ENCODE measurements around the gene SIRT3.

SIRT3 gene

DNA sequence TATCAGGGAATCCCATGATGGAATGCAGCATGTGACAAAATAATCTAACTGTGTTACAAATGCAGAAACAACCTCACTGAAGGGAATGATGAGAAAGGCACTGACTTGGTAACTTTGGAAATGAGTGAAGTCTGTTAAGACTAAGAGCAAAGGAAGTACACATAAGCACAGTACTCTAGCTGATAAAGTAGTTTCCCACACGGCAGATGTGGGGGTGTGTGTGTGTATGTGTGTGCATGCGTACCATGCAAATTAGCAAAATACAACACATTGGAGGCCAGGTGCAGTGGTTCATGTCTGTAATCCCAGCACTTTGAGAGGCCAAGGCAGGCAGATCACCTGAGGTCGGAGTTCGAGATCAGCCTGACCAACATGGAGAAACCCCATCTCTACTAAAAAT lies 25.5 kb upstream of the SIRT3 start:
- Histone ChIP-seq H3K27me3 (ENCODE audit: insufficient read depth, low read length, poor library complexity, severe bottlenecking) (no peaks in the 10 kb centered on the region), H3K9ac (ENCODE audit: low read depth, low read length, poor library complexity, severe bottlenecking) (no peak overlapping the region), H3K4me1 (ENCODE audit: insufficient read depth, low read length, poor library complexity, severe bottlenecking) (no peaks in the 10 kb centered on the region), H3K79me2 (ENCODE audit: insufficient read depth, low read length) (no peaks in the 10 kb centered on the region), H3K4me3 (ENCODE audit: low read length, poor library complexity, severe bottlenecking) (no peak overlapping the region), H3K4me2 (ENCODE audit: low read depth, low read length, poor library complexity, severe bottlenecking) (no peak overlapping the region), H3F3A (ENCODE audit: low read depth) (peaks cover 2% of the 10 kb centered on the region; the same call in 1 of the 2 replicates), H4K20me1 (ENCODE audit: insufficient read depth, low read length, poor library complexity, severe bottlenecking) (no peaks in the 10 kb centered on the region), H2AFZ (ENCODE audit: low read length) (no peak overlapping the region), H3K9me2 (replicated peaks; ENCODE audit: low read depth, low read length) (no peaks in the 10 kb centered on the region), H3K36me3 (ENCODE audit: insufficient read depth, low read length) (no peaks in the 10 kb centered on the region), H3K9me3 (ENCODE audit: insufficient read depth, low read depth, low read length) (no peaks in the 10 kb centered on the region)
- TF ChIP-seq, protein P1, sequence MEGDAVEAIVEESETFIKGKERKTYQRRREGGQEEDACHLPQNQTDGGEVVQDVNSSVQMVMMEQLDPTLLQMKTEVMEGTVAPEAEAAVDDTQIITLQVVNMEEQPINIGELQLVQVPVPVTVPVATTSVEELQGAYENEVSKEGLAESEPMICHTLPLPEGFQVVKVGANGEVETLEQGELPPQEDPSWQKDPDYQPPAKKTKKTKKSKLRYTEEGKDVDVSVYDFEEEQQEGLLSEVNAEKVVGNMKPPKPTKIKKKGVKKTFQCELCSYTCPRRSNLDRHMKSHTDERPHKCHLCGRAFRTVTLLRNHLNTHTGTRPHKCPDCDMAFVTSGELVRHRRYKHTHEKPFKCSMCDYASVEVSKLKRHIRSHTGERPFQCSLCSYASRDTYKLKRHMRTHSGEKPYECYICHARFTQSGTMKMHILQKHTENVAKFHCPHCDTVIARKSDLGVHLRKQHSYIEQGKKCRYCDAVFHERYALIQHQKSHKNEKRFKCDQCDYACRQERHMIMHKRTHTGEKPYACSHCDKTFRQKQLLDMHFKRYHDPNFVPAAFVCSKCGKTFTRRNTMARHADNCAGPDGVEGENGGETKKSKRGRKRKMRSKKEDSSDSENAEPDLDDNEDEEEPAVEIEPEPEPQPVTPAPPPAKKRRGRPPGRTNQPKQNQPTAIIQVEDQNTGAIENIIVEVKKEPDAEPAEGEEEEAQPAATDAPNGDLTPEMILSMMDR (conservative IDR thresholded peaks at IDR 0.05; ENCODE audit: low read length) = no peak
- TF ChIP-seq EZH2phosphoT487 (IDR thresholded peaks at IDR 0.05; ENCODE audit: borderline replicate concordance) = no peak

- no peaks in the 10 kb centered on the region for H3K27me3 ChIP-seq (ENCODE audit: insufficient read depth, low read length, poor library complexity, severe bottlenecking)
- TF ChIP-seq, protein P1 (conservative IDR thresholded peaks at IDR 0.05; ENCODE audit: low read length) = no peak
- TF ChIP-seq EZH2phosphoT487 (IDR thresholded peaks at IDR 0.05; ENCODE audit: borderline replicate concordance) = no peak
- H3F3A ChIP-seq (ENCODE audit: low read depth) = no peaks in the 10 kb centered on the region
- no peak overlapping the region for H2AFZ ChIP-seq (ENCODE audit: low read length)
- H3K79me2 ChIP-seq (ENCODE audit: insufficient read depth, low read length) = no peaks in the 10 kb centered on the region
- H3K4me2 ChIP-seq (ENCODE audit: low read depth, low read length, poor library complexity, severe bottlenecking) = no peak overlapping the region
- H4K20me1 ChIP-seq (ENCODE audit: insufficient read depth, low read length, poor library complexity, severe bottlenecking) = no peaks in the 10 kb centered on the region
- no peaks in the 10 kb centered on the region for H3K36me3 ChIP-seq (ENCODE audit: insufficient read depth, low read length)
- H3K9me3 ChIP-seq (ENCODE audit: insufficient read depth, low read depth, low read length) = no peaks in the 10 kb centered on the region
- no peak overlapping the region for H3K9ac ChIP-seq (ENCODE audit: low read depth, low read length, poor library complexity, severe bottlenecking)
- H3K4me3 ChIP-seq (ENCODE audit: low read length, poor library complexity, severe bottlenecking) = no peak overlapping the region
- H3K4me1 ChIP-seq (ENCODE audit: insufficient read depth, low read length, poor library complexity, severe bottlenecking) = no peaks in the 10 kb centered on the region
- H3K9me2 ChIP-seq (replicated peaks; ENCODE audit: low read depth, low read length) = no peaks in the 10 kb centered on the region
These were observed 23.3 kb upstream of the SIRT3 start for GRCh38 chr11:259413-259812.

DNA sequence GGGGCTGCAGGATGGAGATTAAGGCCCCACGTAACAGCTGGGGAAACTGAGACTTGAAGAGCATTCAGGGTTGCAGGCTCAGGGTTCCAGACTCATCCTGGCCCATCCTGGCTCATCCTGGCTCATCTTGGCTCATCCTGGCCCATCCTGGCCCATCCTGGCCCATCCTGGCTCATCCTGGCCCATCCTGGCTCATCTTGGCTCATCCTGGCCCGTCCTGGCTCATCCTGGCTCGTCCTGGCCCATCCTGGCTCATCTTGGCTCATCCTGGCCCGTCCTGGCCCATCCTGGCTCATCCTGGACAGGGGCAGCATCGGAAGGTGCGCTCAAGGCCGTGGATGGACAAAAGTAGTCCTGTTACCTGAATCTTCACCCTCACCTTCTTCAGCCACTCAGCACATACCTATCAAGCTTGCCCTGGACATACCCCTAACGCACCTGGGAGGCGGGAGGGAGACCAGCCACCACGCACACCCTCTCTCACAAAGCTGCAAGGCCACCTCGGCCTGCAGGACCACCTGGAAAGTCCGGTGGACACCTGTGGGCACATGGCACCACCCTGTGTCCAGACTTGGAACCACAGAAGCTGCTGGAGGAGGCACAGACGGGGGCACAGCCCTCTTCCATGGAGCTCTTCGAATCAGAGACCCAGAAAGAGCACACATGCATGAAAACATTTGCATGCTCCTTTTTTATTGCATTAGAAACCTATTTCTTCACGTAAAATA lies 21.8 kb upstream of the SIRT3 start:
- H3K9me2 ChIP-seq (replicated peaks; ENCODE audit: low read depth, low read length) = no peaks in the 10 kb centered on the region
- no peak overlapping the region for H3K4me2 ChIP-seq (ENCODE audit: low read depth, low read length, poor library complexity, severe bottlenecking)
- TF ChIP-seq, protein P1 (conservative IDR thresholded peaks at IDR 0.05; ENCODE audit: low read length) = peak; percentile 57
- TF ChIP-seq EZH2phosphoT487 (IDR thresholded peaks at IDR 0.05; ENCODE audit: borderline replicate concordance) = no peak
- no peaks in the 10 kb centered on the region for H3K9me3 ChIP-seq (ENCODE audit: insufficient read depth, low read depth, low read length)
- H3K4me1 ChIP-seq (ENCODE audit: insufficient read depth, low read length, poor library complexity, severe bottlenecking) = no peaks in the 10 kb centered on the region
- H3F3A ChIP-seq (ENCODE audit: low read depth) = no peaks in the 10 kb centered on the region
- H3K27me3 ChIP-seq (ENCODE audit: insufficient read depth, low read length, poor library complexity, severe bottlenecking) = no peaks in the 10 kb centered on the region
- H3K4me3 ChIP-seq (ENCODE audit: low read length, poor library complexity, severe bottlenecking) = no peak overlapping the region
- no peak overlapping the region for H2AFZ ChIP-seq (ENCODE audit: low read length)
- H3K9ac ChIP-seq (ENCODE audit: low read depth, low read length, poor library complexity, severe bottlenecking) = no peak overlapping the region
- no peaks in the 10 kb centered on the region for H3K79me2 ChIP-seq (ENCODE audit: insufficient read depth, low read length)
- H3K36me3 ChIP-seq (ENCODE audit: insufficient read depth, low read length) = peaks cover 9% of the 10 kb centered on the region; the same call in 1 of the 2 replicates
- H4K20me1 ChIP-seq (ENCODE audit: insufficient read depth, low read length, poor library complexity, severe bottlenecking) = no peaks in the 10 kb centered on the region

Measured in Loucy (cell line).